HG02981 (cell line): Measurements from ENCODE around the gene GLRB.
"Not testable (repeated sequence)": the region's sequence is repeated elsewhere in the genome, so short reads cannot be mapped to it uniquely, and the experiment has no call there.

Source experiments
- ATAC-seq: cut with Tn5 transposase; IDR thresholded peaks from one replicate; pipeline ENCODE4 v1.9.1; 2021; ENCODE audit warnings: mild to moderate bottlenecking, moderate library complexity; ENCODE audit not compliant: unreplicated experiment

Gene GLRB

GRCh38 chr4:157121401-157121800, 45.5 kb downstream of the GLRB start:
- ATAC-seq = no peak

DNA sequence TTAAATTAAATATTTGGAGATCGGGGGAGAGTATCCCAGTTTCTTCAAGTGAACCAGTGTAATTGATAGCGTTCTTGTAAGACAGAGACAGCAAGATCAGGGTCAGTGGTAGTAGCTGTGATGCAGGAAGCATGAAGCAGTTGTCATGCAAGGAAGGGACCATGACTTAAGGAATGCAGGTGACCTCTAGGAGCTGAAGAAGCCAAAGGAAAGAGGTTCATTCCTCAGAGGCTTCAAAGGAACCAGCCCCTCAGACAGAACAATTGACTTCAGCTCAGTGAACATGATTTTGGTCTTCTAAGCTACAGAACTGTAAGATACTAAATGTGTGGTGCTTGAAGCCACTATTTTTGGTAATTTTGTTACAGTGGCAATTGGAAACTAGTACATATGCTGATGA, 51.6 kb downstream of the GLRB start:
- ATAC-seq = no peak

DNA sequence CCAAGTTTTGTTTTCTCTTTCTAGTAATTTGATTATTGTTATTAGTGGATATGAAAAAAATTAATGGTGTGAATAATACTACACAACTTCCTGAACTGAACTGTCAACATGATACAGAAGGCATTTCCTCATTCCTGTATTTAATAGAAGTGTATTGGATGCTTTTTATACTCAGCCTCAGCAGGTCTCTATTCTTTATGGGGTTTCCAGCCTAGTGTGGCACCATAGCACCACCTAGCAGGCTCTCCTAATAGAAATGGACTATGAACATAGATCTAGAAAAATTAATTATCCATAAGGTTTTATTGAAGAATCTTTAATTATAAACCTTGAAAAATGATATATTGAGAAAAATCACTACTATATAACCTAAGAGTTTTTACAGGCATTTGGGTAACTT, 52.4 kb downstream of the GLRB start:
- no peak for ATAC-seq

DNA sequence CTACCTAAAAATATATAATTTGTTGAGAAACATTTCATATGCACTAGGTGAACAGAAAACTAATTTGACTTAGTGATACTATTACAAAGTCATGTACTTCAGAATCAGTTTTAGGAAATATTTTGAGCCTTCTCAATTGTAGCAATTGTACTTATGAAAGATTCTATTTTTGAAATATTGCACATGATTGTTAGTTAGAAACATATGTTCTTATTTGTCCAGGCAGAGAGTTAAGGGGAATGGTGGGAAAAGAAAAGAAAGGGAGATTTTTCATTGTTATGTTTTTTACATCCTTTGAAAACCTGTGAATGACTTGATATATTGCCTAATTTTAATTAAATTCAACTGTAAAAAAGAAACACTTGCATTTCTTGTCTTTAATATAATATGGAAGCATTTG, 66.0 kb downstream of the GLRB start:
- no peak for ATAC-seq

DNA sequence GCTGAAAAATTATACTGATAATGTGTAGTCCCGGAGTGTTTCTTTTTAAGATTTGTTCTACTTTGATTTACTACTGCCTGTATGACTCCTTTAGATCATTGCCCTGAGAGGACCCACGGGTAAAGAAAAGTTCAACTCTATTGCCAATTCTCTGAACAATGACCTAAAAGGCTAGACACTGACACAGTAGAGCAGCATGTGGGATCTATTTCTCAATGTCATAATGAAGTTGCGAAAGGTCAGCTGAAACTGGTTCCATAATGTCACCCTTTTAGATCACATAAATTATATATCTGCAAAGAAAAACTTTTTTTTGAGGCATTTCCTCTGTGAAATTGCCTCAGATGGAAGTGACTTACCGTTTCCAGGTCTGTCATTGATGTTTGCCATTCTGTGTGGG, 67.4 kb downstream of the GLRB start:
- ATAC-seq = no peak

DNA sequence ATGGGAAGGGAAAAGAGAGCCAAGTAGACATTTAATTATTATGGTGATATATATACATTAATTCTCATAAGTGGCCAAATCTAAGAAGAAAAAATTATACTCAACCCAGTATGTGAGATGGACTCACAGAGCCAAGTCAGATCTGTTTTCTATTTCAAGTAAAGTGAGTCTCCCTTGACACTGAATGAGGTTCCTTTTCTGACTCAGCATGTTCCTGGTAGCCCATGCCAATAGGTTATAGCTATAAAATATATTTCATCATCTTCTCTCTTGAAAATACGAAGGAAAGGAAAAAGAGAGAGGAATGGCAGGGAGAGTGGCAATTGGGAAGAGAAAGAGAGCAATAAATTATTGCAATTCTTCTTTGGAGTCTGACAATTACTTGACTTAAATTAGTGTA, 75.8 kb downstream of the GLRB start:
- ATAC-seq = no peak

- no peak for ATAC-seq
Measured at GRCh38 chr4:157165935-157166610, 90.1 kb downstream of the GLRB start.

DNA sequence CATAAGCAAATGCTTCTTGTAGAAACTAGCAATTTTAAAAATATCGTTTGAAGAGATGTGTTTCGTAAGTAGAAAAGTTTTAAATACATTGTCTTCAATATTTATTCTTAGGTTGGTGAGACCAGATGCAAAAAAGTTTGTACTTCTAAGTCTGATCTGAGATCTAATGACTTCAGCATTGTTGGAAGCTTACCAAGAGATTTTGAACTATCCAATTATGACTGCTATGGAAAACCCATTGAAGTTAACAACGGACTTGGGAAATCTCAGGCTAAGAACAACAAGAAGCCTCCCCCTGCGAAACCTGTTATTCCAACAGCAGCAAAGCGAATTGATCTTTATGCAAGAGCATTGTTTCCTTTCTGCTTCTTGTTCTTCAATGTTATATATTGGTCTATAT, 94.4 kb downstream of the GLRB start:
- no peak for ATAC-seq

DNA sequence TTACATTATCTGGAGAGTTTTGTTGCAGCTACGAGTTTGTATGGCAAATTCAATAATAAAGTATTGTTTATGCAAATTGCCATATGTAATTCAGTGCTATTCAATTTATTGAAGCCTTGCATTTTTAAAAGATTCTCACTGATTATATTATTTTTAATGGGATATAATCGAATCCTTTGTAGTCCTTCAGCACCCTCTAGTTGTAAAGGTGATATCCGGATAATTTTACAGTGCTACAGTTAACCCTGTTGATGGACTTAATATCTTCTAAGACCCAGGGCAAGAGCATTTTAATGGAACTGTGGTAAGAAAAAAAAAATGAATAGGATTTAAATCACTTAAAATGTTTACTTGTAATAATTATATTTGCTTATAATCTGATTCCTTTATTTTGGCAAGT, 96.1 kb downstream of the GLRB start:
- no peak for ATAC-seq

DNA sequence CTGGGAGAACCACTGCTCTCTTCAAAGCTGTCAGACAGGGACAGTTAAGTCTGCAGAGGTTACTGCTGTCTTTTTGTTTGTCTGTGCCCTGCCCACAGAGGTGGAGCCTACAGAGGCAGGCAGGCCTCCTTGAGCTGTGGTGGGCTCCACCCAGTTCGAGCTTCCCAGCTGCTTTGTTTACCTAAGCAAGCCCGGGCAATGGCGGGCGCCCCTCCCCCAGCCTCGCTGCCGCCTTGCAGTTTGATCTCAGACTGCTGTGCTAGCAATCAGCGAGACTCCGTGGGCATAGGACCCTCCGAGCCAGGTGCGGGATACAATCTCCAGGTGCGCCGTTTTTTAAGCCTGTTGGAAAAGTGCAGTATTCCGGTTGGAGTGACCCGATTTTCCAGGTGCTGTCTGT, 104.3 kb downstream of the GLRB start:
- not testable (repeated sequence) for ATAC-seq

GRCh38 chr4:157184300-157184699, 108.3 kb downstream of the GLRB start:
- no peak for ATAC-seq

- ATAC-seq = no peak
Measured at GRCh38 chr4:157185363-157185762, 109.4 kb downstream of the GLRB start.

GRCh38 chr4:157195374-157195773, 119.4 kb downstream of the GLRB start:
- no peak for ATAC-seq

DNA sequence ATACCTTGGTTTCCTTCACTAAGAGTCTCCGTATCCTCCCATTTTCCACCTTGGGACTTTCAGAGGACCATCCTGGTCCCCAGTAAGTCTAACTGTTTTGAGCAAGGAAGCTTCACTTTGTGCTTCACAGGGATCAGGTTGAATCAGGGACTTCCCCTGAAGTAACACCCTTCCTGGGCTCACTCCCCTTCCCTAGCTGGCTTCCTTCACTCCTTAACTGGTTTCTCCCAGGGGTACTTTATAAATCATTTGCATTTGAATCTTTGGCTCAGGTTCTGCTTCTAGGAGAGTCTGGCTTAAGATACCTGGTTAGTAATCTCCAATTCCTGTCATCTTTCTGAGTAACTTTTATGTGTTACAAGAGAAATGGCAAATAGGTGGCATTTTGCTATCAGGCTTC, 120.1 kb downstream of the GLRB start:
- ATAC-seq = no peak

DNA sequence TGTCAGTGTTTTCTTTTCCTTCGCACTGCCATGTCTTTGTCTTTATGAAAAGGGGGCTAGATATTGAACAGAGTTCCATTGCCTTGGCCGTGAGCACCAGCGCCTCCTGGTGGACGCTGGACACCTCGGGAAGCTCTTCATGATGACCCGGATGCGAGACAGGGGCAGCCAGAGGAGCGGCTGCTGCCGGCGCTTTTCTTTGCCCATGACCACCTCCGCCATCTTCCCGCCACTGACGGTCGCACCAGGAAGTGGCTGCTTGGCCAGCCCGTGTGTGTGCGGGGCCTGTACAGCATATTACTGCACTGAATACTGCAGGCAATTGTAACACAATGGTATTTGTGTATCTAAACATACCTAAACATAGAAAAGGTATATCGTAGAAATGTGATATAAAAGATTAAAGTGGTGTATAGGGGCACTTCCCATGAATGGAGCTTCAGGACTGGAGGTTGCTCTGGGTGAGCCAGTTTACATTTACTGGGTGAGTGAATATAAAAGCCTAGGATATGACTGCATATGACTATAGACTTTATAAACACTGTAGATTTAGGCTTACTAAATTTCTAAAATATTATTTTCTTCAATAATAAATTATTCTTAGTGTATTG, 128.8 kb downstream of the GLRB start:
- ATAC-seq = peak; percentile 60

DNA sequence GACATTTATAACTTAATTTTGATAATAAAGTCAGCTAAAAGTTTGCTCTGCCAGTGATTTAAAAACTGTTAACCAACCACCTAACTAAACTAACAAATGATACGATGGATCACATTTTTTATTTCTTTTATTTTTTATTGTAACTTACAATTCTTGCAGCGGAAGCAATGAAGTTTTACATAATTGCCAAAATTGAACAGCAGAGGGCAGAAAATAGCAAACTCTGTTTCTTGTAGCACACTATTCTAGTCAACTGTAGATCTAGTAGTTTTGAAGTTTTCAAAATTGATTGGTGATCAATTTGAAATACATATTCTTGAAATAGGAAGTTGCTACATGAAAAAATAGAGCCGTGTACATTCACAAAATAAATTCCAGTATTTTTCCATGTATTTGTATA, 141.8 kb downstream of the GLRB start:
- no peak for ATAC-seq

GRCh38 chr4:157219711-157220370, 143.9 kb downstream of the GLRB start:
- no peak for ATAC-seq

- peak; percentile 58 for ATAC-seq
Measured at GRCh38 chr4:157220371-157220881, 144.5 kb downstream of the GLRB start, which contains the start of gene GRIA2. GRIA2 (plus strand) TSS chr4:157220728; CDS start chr4:157221043, 315 bp downstream.

- no peak for ATAC-seq
Measured at GRCh38 chr4:157221426-157221894, 145.5 kb downstream of the GLRB start.
